ENCODE results near the gene OGG1. TPM values are rescaled to one million over a fixed set of nuclear protein-coding genes. Genes with fewer than 3 reads are reported as not detected.

OGG1 gene
- total RNA-seq, 1 donor from 2014 or later = 22.2 TPM

DNA sequence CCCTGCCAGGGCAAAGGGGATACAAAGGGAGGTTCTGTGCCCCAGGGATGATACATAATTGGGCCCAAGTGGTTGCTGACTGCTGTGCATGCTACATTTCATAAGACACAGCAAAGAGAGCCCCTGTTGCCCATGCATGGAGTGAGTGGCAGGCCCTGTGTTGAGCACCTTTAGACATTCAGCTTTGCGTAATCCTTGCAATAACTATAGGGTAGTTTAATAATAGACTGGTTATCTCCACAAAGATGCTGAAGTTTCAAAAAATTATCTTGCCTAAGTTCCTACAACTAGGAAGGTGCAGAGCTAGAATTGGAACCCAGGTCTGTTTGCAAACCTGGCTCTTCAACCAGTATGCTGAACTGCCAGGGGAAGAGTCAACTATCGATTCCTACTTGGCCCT lies 1.7 kb upstream of the OGG1 start:
- peaks cover 15% of the 10 kb centered on the region for H3K27me3 Mint-ChIP-seq (ENCODE audit: unreplicated experiment)
- no peaks in the 10 kb centered on the region for H3K9me3 Mint-ChIP-seq (ENCODE audit: unreplicated experiment)
- peak overlapping the region; percentile 48 for H3K27ac Mint-ChIP-seq (ENCODE audit: unreplicated experiment)
- no peak overlapping the region for H3K4me3 Mint-ChIP-seq (ENCODE audit: unreplicated experiment)
- H3K4me1 Mint-ChIP-seq (ENCODE audit: unreplicated experiment) = peaks cover 23% of the 10 kb centered on the region
- H3K36me3 Mint-ChIP-seq (ENCODE audit: low read depth, unreplicated experiment) = peaks cover 43% of the 10 kb centered on the region
- DNase-seq (ENCODE audit: low spot score) = no peak
- TF ChIP-seq, protein P1, sequence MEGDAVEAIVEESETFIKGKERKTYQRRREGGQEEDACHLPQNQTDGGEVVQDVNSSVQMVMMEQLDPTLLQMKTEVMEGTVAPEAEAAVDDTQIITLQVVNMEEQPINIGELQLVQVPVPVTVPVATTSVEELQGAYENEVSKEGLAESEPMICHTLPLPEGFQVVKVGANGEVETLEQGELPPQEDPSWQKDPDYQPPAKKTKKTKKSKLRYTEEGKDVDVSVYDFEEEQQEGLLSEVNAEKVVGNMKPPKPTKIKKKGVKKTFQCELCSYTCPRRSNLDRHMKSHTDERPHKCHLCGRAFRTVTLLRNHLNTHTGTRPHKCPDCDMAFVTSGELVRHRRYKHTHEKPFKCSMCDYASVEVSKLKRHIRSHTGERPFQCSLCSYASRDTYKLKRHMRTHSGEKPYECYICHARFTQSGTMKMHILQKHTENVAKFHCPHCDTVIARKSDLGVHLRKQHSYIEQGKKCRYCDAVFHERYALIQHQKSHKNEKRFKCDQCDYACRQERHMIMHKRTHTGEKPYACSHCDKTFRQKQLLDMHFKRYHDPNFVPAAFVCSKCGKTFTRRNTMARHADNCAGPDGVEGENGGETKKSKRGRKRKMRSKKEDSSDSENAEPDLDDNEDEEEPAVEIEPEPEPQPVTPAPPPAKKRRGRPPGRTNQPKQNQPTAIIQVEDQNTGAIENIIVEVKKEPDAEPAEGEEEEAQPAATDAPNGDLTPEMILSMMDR (IDR thresholded peaks at IDR 0.05; ENCODE audit: unreplicated experiment) = no peak

DNA sequence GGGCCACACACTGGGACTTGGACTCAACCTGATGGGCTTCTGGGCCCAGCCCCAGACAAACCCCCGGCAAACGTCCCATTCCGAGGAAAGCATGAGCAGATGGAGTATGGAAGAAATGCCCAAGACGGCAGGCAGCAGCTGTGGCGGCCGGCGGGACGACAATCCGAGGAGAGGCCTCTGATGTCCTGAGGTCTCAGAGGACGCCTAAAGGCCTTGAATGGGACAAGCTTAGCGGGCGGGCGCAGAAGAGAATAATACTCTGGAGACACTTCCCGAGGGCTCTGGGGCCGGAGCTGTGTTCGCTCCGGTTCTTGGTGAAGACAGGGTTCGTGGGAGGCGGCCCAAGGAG lies 482 bp upstream of the OGG1 start:
- Mint-ChIP-seq H3K4me1 (ENCODE audit: unreplicated experiment) (peaks cover 25% of the 10 kb centered on the region), H3K27me3 (ENCODE audit: unreplicated experiment) (peaks cover 17% of the 10 kb centered on the region), H3K36me3 (ENCODE audit: low read depth, unreplicated experiment) (peaks cover 39% of the 10 kb centered on the region), H3K4me3 (ENCODE audit: unreplicated experiment) (peak overlapping the region; percentile 98), H3K9me3 (ENCODE audit: unreplicated experiment) (no peaks in the 10 kb centered on the region), H3K27ac (ENCODE audit: unreplicated experiment) (peak overlapping the region; percentile 42)
- TF ChIP-seq, protein P1 (IDR thresholded peaks at IDR 0.05; ENCODE audit: unreplicated experiment) = no peak
- DNase-seq (ENCODE audit: low spot score) = no peak

DNA sequence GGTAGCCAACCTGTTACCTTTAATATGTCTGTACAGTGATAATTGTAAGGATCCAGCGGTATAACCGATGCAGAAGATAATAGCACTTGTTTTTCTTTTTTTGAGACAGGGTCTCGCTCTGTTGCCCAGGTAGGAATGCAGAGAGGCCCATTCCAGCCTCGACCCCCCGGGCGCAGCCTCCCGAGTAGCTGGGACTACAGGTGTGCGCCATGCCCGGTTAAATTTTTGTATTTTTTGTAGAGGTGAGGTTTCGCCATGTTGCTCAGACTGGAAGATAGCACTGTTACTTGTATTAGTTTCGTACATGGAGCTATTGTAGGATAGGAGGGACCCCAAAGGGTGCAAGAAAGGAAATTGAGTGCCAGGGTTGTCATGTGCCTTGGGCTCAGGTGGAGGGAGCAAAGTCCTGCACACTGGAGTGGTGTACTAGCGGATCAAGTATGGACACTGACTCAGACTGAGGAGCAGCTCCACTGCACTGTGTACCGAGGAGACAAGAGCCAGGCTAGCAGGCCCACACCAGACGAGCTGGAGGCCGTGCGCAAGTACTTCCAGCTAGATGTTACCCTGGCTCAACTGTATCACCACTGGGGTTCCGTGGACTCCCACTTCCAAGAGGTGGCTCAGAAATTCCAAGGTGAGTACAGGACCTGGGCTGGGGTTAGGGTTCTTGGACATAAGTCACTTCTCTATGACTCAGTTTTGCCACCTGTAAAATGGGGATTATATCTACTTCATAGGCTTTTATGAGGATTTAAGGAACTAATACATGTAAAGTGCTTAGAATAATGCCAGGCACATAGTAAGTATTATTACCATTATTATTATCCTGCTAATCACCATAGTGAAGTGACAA lies 1.0 kb downstream of the OGG1 start:
- no peak overlapping the region for H3K27ac Mint-ChIP-seq (ENCODE audit: unreplicated experiment)
- H3K4me1 Mint-ChIP-seq (ENCODE audit: unreplicated experiment) = peaks cover 32% of the 10 kb centered on the region
- no peak for DNase-seq (ENCODE audit: low spot score)
- peaks cover 19% of the 10 kb centered on the region for H3K27me3 Mint-ChIP-seq (ENCODE audit: unreplicated experiment)
- peaks cover 31% of the 10 kb centered on the region for H3K36me3 Mint-ChIP-seq (ENCODE audit: low read depth, unreplicated experiment)
- TF ChIP-seq, protein P1 (IDR thresholded peaks at IDR 0.05; ENCODE audit: unreplicated experiment) = no peak
- H3K4me3 Mint-ChIP-seq (ENCODE audit: unreplicated experiment) = peak overlapping the region; percentile 98
- no peaks in the 10 kb centered on the region for H3K9me3 Mint-ChIP-seq (ENCODE audit: unreplicated experiment)

DNA sequence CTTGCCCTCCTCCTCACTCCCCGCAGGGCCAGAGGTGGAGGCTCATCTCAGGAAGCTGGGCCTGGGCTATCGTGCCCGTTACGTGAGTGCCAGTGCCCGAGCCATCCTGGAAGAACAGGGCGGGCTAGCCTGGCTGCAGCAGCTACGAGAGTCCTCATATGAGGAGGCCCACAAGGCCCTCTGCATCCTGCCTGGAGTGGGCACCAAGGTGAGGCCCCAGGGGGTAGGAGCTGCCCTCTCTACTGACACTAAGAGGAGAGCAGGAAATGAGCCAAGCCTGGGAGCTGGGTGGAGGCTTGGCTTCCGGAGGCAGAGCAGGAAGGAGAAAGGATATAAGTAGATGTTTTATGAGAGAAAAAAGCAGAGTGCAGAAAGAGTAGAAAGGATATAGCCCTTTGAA lies 4.9 kb downstream of the OGG1 start:
- TF ChIP-seq, protein P1 (IDR thresholded peaks at IDR 0.05; ENCODE audit: unreplicated experiment) = no peak
- peaks cover 22% of the 10 kb centered on the region for H3K4me1 Mint-ChIP-seq (ENCODE audit: unreplicated experiment)
- peak overlapping the region; percentile 48 for H3K27ac Mint-ChIP-seq (ENCODE audit: unreplicated experiment)
- DNase-seq (ENCODE audit: low spot score) = no peak
- no peaks in the 10 kb centered on the region for H3K9me3 Mint-ChIP-seq (ENCODE audit: unreplicated experiment)
- H3K27me3 Mint-ChIP-seq (ENCODE audit: unreplicated experiment) = peaks cover 13% of the 10 kb centered on the region
- peaks cover 32% of the 10 kb centered on the region for H3K36me3 Mint-ChIP-seq (ENCODE audit: low read depth, unreplicated experiment)
- peak overlapping the region; percentile 84 for H3K4me3 Mint-ChIP-seq (ENCODE audit: unreplicated experiment)

DNA sequence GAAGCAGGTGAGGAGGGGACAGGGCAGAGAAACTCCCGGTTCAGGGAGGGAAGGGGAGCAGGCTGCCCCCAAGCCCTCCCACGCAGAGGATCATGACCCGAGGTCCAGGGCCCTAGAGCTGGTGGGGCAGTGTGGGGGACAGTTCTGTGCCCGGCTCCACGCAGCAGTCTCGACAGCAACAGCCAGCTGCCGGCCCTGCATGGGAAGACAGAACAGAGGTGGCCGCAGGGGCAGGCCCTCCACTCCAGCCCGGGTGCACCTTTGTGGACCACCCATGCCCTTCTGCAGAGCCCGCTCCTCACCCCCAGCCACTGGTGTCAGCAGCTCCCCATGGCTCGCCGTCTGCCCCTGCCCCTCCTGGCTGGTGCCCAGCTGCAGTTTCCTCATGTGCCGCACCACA lies 7.7 kb downstream of the OGG1 start:
- no peaks in the 10 kb centered on the region for H3K9me3 Mint-ChIP-seq (ENCODE audit: unreplicated experiment)
- H3K4me3 Mint-ChIP-seq (ENCODE audit: unreplicated experiment) = no peak overlapping the region
- peaks cover 36% of the 10 kb centered on the region for H3K36me3 Mint-ChIP-seq (ENCODE audit: low read depth, unreplicated experiment)
- peaks cover 6% of the 10 kb centered on the region for H3K27me3 Mint-ChIP-seq (ENCODE audit: unreplicated experiment)
- H3K4me1 Mint-ChIP-seq (ENCODE audit: unreplicated experiment) = peaks cover 9% of the 10 kb centered on the region
- no peak for DNase-seq (ENCODE audit: low spot score)
- TF ChIP-seq, protein P1 (IDR thresholded peaks at IDR 0.05; ENCODE audit: unreplicated experiment) = no peak
- no peak overlapping the region for H3K27ac Mint-ChIP-seq (ENCODE audit: unreplicated experiment)
